Mesenteric fat pad (tissue), 1 donor: ENCODE measurements around the gene CEP19. TPM values are rescaled to one million over a fixed set of nuclear protein-coding genes. Genes with fewer than 3 reads are reported as not detected.
A peak's percentile ranks its signal among the peaks of the same experiment; 100 is the strongest.

Experiments used
- DNase-seq: peaks from one replicate; pipeline ENCODE4 v3.0.0-alpha.2; 2020; ENCODE audit warnings: low spot score
- total RNA-seq: library from RNA; stranded (reverse); fragmentation: NEBNext Ultra II Directional; extraction: Animal tissue kit (Norgen Biotek cat#: 25700); gene quantifications from one replicate; pipeline ENCODE4 v1.2.1, GENCODE V29; 2021
- donor health status: DM: yes; HTN: yes; CAD: no.

CEP19 gene
- total RNA-seq, 1 donor from 2014 or later: 1.3 TPM

DNA sequence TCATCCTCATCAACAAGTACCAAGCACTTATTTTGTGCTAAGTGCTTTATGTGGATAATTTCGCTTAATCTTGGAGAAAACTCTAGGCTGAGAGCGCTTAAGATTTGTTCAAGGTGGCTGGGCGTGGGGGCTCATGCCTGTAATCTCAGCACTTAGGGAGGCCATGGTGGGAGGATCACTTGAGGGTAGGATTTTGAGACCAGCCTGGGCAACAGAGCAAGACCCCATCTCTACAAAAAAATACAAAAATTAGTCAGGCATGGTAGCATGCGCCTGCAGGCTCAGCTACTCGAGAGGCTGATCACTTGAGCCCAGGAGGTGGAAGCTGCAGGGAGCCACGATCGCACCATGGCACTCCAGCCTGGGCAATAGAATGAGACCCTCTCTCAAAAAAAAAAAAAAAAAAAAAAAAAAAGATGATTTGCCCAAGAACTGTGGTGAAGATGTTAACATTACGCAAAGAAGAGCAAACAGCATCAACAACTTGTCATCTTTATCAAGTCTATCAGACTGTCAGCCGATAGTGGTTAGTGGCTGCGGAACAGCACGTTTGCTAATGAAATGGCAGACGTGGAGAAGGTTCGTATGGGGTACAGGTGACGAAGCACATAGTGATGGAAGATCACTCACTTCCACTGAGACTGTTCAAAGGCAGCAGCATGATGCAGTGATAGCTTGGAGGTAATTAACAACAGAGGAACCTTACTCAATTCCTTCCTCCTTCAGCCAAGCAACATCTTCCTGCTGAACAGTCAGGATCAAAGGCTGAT lies 44.8 kb downstream of the CEP19 start:
- no peak for DNase-seq

DNA sequence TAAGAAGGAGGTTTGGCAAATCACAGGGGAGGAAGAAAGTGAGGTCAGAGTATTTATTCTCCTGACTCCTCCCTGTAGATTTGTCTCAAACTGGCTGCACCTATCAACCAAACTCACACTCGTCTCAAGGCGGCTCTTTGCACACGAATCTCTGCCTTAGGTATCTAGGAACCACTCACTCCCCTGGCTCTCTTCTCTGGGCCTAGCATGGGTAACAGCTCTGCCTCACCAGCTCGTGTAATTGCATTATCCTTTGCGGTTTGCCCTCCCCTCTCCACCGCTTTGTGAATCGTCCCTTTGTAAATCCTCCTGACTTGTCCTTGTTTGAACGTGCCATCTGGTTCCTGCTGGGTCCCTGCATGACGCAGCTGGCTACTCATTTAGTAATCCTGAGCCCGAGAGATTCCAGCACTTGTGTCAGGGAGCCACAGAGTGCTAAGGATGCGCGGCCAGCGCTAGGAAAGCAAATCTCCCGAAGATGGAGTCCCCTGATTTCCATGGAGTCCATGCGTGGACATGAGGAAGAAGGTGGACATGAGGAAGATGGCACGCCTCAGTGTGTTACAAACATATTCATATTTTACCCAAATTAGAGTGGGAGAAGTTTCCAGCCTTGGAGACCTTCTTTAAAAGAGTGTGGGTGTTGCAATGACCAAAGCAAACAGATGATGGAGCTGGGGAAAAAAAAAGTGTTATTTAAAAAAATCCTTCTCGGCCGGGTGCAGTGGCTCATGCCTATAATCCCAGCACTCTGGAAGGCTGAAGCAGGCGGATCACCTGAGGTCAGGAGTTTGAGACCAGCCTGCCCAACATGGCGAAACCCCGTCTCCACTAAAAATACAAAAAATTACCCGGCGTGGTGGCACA lies 45.8 kb downstream of the CEP19 start:
- DNase-seq: no peak

DNA sequence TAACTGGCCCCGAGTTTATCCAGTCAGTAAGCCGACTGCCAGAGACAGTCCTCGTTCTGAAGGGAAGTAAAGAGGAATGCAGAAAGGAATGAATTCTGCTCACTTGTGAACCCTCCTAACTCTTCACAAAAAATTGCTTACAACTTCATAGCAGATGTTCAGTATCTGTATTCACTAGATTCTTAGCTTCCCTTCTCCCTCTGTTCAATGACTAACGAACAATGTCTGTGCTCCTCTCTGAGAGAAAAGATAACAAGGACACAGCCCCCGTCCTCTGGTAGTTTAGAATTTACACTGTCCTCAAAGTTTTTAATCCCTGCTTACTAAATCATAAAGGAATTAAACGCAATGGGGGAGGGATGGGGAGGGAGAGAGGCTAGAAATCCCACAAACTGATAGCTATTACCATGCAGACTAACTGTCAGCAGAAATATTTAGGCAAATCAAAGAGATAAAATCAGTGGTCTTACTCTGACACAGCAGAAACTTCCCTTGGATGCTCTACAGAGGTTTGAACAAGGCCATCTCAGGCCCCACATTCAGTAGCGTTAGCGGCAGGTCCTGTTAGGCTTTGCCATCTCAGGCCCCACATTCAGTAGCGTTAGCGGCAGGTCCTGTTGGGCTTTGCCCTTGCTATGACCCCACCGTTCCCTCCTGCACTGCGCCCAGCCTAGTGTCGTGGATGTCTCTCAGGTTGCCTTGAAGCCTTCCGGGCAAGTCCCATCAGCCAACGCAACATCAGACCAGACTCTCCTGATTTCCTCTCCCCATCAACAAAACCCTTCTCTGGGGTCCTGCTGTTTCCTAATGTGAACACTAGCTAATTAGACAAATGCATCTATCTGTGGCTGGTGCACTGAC lies 49.1 kb downstream of the CEP19 start:
- no peak for DNase-seq

DNA sequence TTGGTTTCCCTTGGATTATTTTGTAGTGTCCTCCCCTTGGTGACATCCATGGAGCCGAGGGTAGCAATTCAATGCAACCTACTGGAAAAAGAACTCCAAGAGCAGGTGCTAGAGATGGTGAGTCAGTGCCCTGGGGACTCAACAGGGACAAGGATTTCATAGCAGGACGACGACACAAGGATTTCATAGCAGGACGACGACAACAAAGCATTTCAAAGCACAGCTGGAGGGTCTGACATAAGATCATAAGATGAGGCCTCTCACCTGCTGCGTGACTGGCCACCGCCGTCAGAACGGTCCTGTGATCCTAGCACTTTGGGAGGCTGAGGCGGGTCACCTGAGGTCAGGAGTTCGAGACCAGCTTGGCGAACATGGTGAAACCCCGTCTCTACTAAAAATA lies 50.0 kb downstream of the CEP19 start:
- no peak for DNase-seq

DNA sequence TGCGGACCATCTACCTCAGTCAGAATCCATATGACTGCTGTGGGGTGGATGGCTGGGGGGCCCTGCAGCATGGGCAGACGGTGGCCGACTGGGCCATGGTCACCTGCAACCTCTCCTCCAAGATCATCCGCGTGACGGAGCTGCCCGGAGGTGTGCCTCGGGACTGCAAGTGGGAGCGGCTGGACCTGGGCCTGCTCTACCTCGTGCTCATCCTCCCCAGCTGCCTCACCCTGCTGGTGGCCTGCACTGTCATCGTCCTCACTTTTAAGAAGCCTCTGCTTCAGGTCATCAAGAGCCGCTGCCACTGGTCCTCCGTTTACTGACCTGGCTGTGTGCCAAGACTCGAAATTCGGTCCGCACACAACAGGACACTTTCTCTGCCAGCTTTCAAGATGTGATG lies 50.6 kb downstream of the CEP19 start:
- DNase-seq: peak; percentile 81

DNA sequence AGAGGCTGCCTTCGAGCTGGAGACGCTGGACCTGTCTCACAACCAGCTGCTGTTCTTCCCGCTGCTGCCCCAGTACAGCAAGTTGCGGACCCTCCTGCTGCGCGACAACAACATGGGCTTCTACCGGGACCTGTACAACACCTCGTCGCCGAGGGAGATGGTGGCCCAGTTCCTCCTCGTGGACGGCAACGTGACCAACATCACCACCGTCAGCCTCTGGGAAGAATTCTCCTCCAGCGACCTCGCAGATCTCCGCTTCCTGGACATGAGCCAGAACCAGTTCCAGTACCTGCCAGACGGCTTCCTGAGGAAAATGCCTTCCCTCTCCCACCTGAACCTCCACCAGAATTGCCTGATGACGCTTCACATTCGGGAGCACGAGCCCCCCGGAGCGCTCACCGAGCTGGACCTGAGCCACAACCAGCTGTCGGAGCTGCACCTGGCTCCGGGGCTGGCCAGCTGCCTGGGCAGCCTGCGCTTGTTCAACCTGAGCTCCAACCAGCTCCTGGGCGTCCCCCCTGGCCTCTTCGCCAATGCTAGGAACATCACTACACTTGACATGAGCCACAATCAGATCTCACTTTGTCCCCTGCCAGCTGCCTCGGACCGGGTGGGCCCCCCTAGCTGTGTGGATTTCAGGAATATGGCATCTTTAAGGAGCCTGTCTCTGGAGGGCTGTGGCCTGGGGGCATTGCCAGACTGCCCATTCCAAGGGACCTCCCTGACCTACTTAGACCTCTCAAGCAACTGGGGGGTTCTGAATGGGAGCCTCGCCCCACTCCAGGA lies 51.5 kb downstream of the CEP19 start:
- no peak for DNase-seq

DNA sequence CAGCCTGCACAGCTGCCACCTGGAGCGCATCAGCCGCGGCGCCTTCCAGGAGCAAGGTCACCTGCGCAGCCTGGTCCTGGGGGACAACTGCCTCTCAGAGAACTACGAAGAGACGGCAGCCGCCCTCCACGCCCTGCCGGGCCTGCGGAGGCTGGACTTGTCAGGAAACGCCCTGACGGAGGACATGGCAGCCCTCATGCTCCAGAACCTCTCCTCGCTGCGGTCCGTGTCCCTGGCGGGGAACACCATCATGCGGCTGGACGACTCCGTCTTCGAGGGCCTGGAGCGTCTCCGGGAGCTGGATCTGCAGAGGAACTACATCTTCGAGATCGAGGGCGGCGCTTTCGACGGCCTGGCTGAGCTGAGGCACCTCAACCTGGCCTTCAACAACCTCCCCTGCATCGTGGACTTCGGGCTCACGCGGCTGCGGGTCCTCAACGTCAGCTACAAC lies 52.1 kb downstream of the CEP19 start:
- no peak for DNase-seq

Other genes starting within 250 kb of the CEP19 start
- 29.1 TPM for gene RNF168, start 208.5 kb downstream of the CEP19 start, total RNA-seq
- gene SMCO1, start 196.9 kb downstream of the CEP19 start, total RNA-seq: not detected
- 7.3 TPM for gene WDR53, start 143.7 kb downstream of the CEP19 start, total RNA-seq
- 7.7 TPM for gene FBXO45, start 143.6 kb downstream of the CEP19 start, total RNA-seq
- 20.7 TPM for gene NRROS, start 72.6 kb downstream of the CEP19 start, total RNA-seq
- 20.7 TPM for gene PIGX, start 127 bp upstream of the CEP19 start, total RNA-seq
- 105 TPM for gene PAK2, start 27.6 kb upstream of the CEP19 start, total RNA-seq
- 38.2 TPM for gene SENP5, start 155.7 kb upstream of the CEP19 start, total RNA-seq
- 55.9 TPM for gene NCBP2, start 230.3 kb upstream of the CEP19 start, total RNA-seq